HepG2 (cell line): Measurements from ENCODE around the gene MILR1. TPM values are rescaled to one million over a fixed set of nuclear protein-coding genes. Genes with fewer than 3 reads are reported as not detected.

Experiments
- AGO1 ChIP-seq: fragments of 200-400 bp; formaldehyde crosslinking; IDR thresholded peaks from 2 replicates; pipeline ENCODE4 v1.6.1; 2017; ENCODE audit warnings: mild to moderate bottlenecking, low read depth, low read length, moderate library complexity; ENCODE audit not compliant: poor library complexity, severe bottlenecking
- ATAD3A ChIP-seq: sonication (generic); formaldehyde crosslinking; IDR thresholded peaks from 2 replicates; pipeline ENCODE4 v1.4.0; 2020; ENCODE audit warnings: missing genetic modification reagents
- BORCS8-MEF2B ChIP-seq: sonication (generic); formaldehyde crosslinking; IDR thresholded peaks from 2 replicates; pipeline ENCODE4 v1.8.0; 2022; ENCODE audit warnings: mild to moderate bottlenecking, missing genetic modification reagents
- FOXK1 ChIP-seq: sonication (generic); formaldehyde crosslinking; IDR thresholded peaks from 2 replicates; pipeline ENCODE4 v1.4.0; 2020; ENCODE audit warnings: low read depth, missing genetic modification reagents, borderline replicate concordance
- GFI1 ChIP-seq: sonication (generic); formaldehyde crosslinking; IDR thresholded peaks from 2 replicates; pipeline ENCODE4 v1.5.0; 2020; ENCODE audit warnings: missing genetic modification reagents, mild to moderate bottlenecking, borderline replicate concordance
- HDAC2 ChIP-seq: sonication (generic); formaldehyde crosslinking; IDR thresholded peaks from 2 replicates; pipeline ENCODE4 v1.4.0; 2020; ENCODE audit warnings: missing genetic modification reagents
- IRX3 ChIP-seq: sonication (generic); formaldehyde crosslinking; IDR thresholded peaks from 2 replicates; pipeline ENCODE4 v1.8.1; 2023; ENCODE audit warnings: mild to moderate bottlenecking, low read depth, missing genetic modification reagents, borderline replicate concordance
- MBD4 ChIP-seq: IDR thresholded peaks from 2 replicates; pipeline ENCODE4 v1.6.1; 2012; ENCODE audit warnings: low read length, inconsistent platforms, borderline replicate concordance
- MBNL3 ChIP-seq: fragments of 250-450 bp; sonication (Bioruptor Pico); conservative IDR thresholded peaks from 2 replicates; pipeline ENCODE4 v1.8.0; 2022; ENCODE audit warnings: mild to moderate bottlenecking, inconsistent platforms
- MTF2 ChIP-seq: sonication (generic); formaldehyde crosslinking; IDR thresholded peaks from 2 replicates; pipeline ENCODE4 v1.5.0; 2020; ENCODE audit warnings: missing genetic modification reagents, borderline replicate concordance
- NFIB ChIP-seq: sonication (generic); formaldehyde crosslinking; IDR thresholded peaks from 2 replicates; pipeline ENCODE4 v1.9.0; 2021; ENCODE audit warnings: missing genetic modification reagents, mild to moderate bottlenecking, borderline replicate concordance
- NPAS2 ChIP-seq: sonication (generic); formaldehyde crosslinking; IDR thresholded peaks from 2 replicates; pipeline ENCODE4 v1.8.0; 2022; ENCODE audit warnings: mild to moderate bottlenecking, missing genetic modification reagents, borderline replicate concordance
- NR2F2 ChIP-seq: IDR thresholded peaks from 2 replicates; pipeline ENCODE4 v1.6.1; 2012; ENCODE audit warnings: low read depth, inconsistent platforms, borderline replicate concordance
- PAWR ChIP-seq: sonication (generic); formaldehyde crosslinking; IDR thresholded peaks from 2 replicates; pipeline ENCODE4 v1.4.0; 2020; ENCODE audit warnings: missing genetic modification reagents, mild to moderate bottlenecking, borderline replicate concordance
- SIN3B ChIP-seq: fragments of 150-350 bp; IDR thresholded peaks from 2 replicates; pipeline ENCODE4 v1.6.1; 2014; ENCODE audit warnings: low read length
- SRSF1 ChIP-seq: fragments of 200-400 bp; formaldehyde crosslinking; optimal IDR thresholded peaks from 2 replicates; pipeline ENCODE3; 2017; ENCODE audit warnings: mild to moderate bottlenecking, low read depth, low read length, moderate library complexity
- THAP11 ChIP-seq: IDR thresholded peaks from 2 replicates; pipeline ENCODE4 v1.6.1; 2016; ENCODE audit warnings: missing biosample characterization, missing genetic modification reagents
- ZBTB1 ChIP-seq: sonication (generic); formaldehyde crosslinking; IDR thresholded peaks from 2 replicates; pipeline ENCODE4 v1.4.0; 2020; ENCODE audit warnings: missing genetic modification reagents, borderline replicate concordance
- ZNF382 ChIP-seq: sonication (generic); formaldehyde crosslinking; IDR thresholded peaks from 2 replicates; pipeline ENCODE4 v1.5.0; 2020; ENCODE audit warnings: missing genetic modification reagents, mild to moderate bottlenecking, borderline replicate concordance
- ZNF589 ChIP-seq: sonication (generic); formaldehyde crosslinking; conservative IDR thresholded peaks from 2 replicates; pipeline ENCODE4 v1.8.0; 2022; ENCODE audit warnings: mild to moderate bottlenecking, moderate library complexity, missing genetic modification reagents
- ZNF720 ChIP-seq: sonication (generic); formaldehyde crosslinking; IDR thresholded peaks from 2 replicates; pipeline ENCODE4 v1.4.0; 2020; ENCODE audit warnings: missing genetic modification reagents
- polyA plus RNA-seq, 8 experiments: library from polyadenylated mRNA; depleted of rRNA in 3 of 8; stranded (reverse) in 7 of 8; unstranded in 1 of 8; fragments of >200 nt; fragmentation: Illumina TruSeq in 4 of 8; extraction: Trizol in 4 of 8; gene quantifications; 2 replicates each; pipeline versions ENCODE4 v1.2.1 to v1.2.3, GENCODE V29; 2011 to 2016; ENCODE audit warnings: low read depth in 4 of 8, missing spikeins in 1 of 8, mixed read lengths in 1 of 8; ENCODE audit not compliant: insufficient read depth in 1 of 8
- total RNA-seq, 5 experiments: library from RNA; depleted of rRNA; stranded (reverse); fragments of >200 nt; fragmentation: Illumina TruSeq; extraction: Trizol; gene quantifications; 2 replicates each; pipeline ENCODE4 v1.2.3, GENCODE V29; 2016; ENCODE audit warnings: low read depth in 1 of 5
- TF ChIP-seq, protein P1 (sequence below), 2 experiments: sonication (generic) in 1 of 2; formaldehyde crosslinking in 1 of 2; IDR thresholded peaks; 2 replicates each; pipeline versions ENCODE4 v1.4.0 to v1.6.1; 2016 to 2020; ENCODE audit warnings: borderline replicate concordance in 1 of 2, low read depth in 1 of 2, mild to moderate bottlenecking in 1 of 2, missing genetic modification reagents in 1 of 2
- TF ChIP-seq, protein P2 (sequence below): sonication (generic); formaldehyde crosslinking; IDR thresholded peaks from 2 replicates; pipeline ENCODE4 v1.4.0; 2020; ENCODE audit warnings: missing genetic modification reagents, mild to moderate bottlenecking, borderline replicate concordance

MILR1 gene
- total and polyA plus RNA-seq, 2 of the 13 experiments (the other 11 are each of a cell fraction or from before 2014, with no cell fraction given), result 0.27 to 1.7 TPM

DNA sequence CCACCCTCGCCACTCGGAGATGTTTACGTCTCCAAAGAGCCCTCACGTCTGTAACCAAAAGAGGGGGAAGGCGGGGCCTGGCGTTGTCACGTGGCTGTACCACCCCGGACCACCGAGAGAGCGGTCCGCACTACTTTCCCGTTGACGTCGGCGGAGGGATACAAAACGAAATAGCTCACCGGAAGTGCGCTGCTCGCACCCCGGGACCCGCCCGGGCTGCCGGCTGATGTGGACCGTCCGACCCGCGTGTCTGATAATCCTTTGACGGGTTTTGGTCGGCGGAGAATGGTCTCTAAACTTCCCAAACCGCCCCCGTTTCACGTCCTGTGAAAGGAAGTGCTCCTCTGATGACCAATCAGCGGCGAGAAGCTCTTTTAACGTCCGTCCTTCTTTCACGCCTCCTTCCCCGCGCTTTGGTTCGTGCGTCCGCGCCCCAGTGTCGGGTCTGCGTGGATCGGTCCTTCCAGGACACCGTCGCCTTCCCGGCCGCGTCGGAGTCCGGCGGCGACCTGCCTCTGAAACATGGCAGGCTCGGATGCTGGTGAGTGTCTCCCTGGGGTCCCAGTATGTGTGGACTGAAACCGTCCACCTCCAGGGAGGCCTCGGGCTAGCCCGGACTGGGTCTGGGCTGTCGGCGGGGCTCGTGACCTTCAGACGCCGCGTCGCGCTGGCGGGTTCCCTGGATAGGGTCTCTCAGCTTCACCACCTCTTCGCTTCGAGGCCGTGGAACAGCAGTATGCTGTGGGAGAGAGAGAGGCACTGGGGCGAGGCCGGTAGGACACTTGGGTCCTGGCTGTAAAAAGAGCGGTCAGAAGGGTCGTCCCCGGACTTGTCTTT, 57.9 kb downstream of the MILR1 start, which contains the start of gene CEP95 (continued):
- TF ChIP-seq MBD4 (no peak), NFIB (no peak), FOXK1 (CRISPR knock-in tag) (0 out of 2 replicates have a peak, but pooled peaks have one; percentile 48), NR2F2 (peak; percentile 63; the same call in 1 of the 2 replicates), NPAS2 (CRISPR knock-in tag) (no peak), SIN3B (no peak), ZNF720 (CRISPR knock-in tag) (no peak), IRX3 (CRISPR knock-in tag) (no peak), GFI1 (peak; percentile 66), SRSF1 (peak; percentile 88), PAWR (CRISPR knock-in tag) (no peak; the same call in 1 of the 2 replicates), THAP11 (CRISPR knock-in tag) (peak; percentile 87), BORCS8-MEF2B (CRISPR knock-in tag) (peak; percentile 65), ATAD3A (CRISPR knock-in tag) (no peak), MTF2 (CRISPR knock-in tag) (peak; percentile 94; the same call in 1 of the 2 replicates), ZBTB1 (CRISPR knock-in tag) (no peak), HDAC2 (CRISPR knock-in tag) (peak; percentile 57; the same call in 1 of the 2 replicates), MBNL3 (no peak), ZNF589 (peak; percentile 82), ZNF382 (CRISPR knock-in tag) (no peak), AGO1 (peak; percentile 39)
- TF ChIP-seq, protein P1, sequence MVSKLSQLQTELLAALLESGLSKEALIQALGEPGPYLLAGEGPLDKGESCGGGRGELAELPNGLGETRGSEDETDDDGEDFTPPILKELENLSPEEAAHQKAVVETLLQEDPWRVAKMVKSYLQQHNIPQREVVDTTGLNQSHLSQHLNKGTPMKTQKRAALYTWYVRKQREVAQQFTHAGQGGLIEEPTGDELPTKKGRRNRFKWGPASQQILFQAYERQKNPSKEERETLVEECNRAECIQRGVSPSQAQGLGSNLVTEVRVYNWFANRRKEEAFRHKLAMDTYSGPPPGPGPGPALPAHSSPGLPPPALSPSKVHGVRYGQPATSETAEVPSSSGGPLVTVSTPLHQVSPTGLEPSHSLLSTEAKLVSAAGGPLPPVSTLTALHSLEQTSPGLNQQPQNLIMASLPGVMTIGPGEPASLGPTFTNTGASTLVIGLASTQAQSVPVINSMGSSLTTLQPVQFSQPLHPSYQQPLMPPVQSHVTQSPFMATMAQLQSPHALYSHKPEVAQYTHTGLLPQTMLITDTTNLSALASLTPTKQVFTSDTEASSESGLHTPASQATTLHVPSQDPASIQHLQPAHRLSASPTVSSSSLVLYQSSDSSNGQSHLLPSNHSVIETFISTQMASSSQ (IDR thresholded peaks at IDR 0.05; ENCODE audit: low read depth), result no peak
- TF ChIP-seq, protein P1 (CRISPR knock-in tag; IDR thresholded peaks at IDR 0.05; ENCODE audit: borderline replicate concordance), result 0 out of 2 replicates have a peak, but pooled peaks have one; percentile 63
- TF ChIP-seq, protein P2, sequence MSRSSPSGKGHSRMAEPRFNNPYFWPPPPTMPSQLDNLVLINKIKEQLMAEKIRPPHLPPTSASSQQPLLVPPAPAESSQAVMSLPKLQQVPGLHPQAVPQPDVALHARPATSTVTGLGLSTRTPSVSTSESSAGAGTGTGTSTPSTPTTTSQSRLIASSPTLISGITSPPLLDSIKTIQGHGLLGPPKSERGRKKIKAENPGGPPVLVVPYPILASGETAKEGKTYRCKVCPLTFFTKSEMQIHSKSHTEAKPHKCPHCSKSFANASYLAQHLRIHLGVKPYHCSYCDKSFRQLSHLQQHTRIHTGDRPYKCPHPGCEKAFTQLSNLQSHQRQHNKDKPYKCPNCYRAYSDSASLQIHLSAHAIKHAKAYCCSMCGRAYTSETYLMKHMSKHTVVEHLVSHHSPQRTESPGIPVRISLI (CRISPR knock-in tag), result no peak
